ENCODE measurements around the gene VEGFB.
A peak's percentile ranks its signal among the peaks of the same experiment; 100 is the strongest.

The VEGFB gene

DNA sequence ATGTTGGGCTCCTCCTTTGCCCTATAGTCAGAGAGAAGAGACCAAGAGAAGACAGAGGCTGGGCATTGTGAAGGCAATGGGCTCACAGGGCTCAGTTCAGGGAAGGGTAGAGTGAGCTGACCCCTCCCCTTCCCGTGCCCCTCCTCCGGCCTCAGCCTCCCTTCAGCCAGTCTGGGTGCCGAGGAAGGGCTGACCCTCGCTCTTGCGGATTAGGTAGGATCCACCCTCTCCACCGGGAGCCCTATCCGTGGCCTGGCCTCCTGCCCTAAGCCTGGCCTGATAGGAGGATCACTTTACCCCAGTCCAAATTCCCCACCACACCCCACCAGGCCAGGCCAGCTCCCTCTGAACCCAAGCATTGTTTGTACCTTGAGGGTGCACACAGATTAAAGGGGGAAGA is 14.2 kb downstream of the VEGFB start:
- peaks cover 5% of the 10 kb centered on the region for H3K36me3 ChIP-seq (replicated peaks)
- in situ Hi-C loops (cut with HindIII; ENCODE audit: low pct_ligation_motif_present, low sequenced_read_pairs) = no loop called here
- H3K27ac ChIP-seq = no peak overlapping the region
- H3K27me3 ChIP-seq (replicated peaks) = no peaks in the 10 kb centered on the region
- no peak overlapping the region for H3K4me3 ChIP-seq (ENCODE audit: low read depth, low read length)
- TF ChIP-seq, protein P1, sequence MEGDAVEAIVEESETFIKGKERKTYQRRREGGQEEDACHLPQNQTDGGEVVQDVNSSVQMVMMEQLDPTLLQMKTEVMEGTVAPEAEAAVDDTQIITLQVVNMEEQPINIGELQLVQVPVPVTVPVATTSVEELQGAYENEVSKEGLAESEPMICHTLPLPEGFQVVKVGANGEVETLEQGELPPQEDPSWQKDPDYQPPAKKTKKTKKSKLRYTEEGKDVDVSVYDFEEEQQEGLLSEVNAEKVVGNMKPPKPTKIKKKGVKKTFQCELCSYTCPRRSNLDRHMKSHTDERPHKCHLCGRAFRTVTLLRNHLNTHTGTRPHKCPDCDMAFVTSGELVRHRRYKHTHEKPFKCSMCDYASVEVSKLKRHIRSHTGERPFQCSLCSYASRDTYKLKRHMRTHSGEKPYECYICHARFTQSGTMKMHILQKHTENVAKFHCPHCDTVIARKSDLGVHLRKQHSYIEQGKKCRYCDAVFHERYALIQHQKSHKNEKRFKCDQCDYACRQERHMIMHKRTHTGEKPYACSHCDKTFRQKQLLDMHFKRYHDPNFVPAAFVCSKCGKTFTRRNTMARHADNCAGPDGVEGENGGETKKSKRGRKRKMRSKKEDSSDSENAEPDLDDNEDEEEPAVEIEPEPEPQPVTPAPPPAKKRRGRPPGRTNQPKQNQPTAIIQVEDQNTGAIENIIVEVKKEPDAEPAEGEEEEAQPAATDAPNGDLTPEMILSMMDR (IDR thresholded peaks at IDR 0.05; ENCODE audit: low read depth, low read length, missing control alignments) = no peak
- DNase-seq = no peak

DNA sequence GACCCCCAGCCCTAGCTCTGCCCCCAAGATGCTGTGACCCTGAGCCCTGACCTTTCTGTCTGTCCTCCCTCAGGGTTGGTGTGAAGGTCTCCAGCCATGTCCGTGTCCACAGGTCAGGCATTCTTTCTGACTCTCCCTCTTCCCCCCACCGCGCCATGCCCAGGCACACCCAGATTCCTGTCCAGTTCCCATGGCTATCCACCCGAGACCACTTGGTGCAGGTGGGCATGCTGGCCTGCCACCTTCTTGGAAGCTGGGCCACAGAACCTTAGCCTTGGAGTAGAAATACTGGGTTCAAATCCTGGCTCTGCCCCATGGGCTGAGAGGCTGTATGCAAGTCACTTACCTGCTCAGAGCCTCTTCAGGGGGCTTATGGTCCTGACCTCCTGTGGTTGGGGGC is 14.7 kb downstream of the VEGFB start:
- H3K27me3 ChIP-seq (replicated peaks) = no peaks in the 10 kb centered on the region
- peaks cover 3% of the 10 kb centered on the region for H3K36me3 ChIP-seq (replicated peaks)
- no peak for DNase-seq
- H3K4me3 ChIP-seq (ENCODE audit: low read depth, low read length) = no peak overlapping the region
- TF ChIP-seq, protein P1 (IDR thresholded peaks at IDR 0.05; ENCODE audit: low read depth, low read length, missing control alignments) = no peak
- in situ Hi-C loops (cut with HindIII; ENCODE audit: low pct_ligation_motif_present, low sequenced_read_pairs) = no loop called here
- H3K27ac ChIP-seq = no peak overlapping the region

DNA sequence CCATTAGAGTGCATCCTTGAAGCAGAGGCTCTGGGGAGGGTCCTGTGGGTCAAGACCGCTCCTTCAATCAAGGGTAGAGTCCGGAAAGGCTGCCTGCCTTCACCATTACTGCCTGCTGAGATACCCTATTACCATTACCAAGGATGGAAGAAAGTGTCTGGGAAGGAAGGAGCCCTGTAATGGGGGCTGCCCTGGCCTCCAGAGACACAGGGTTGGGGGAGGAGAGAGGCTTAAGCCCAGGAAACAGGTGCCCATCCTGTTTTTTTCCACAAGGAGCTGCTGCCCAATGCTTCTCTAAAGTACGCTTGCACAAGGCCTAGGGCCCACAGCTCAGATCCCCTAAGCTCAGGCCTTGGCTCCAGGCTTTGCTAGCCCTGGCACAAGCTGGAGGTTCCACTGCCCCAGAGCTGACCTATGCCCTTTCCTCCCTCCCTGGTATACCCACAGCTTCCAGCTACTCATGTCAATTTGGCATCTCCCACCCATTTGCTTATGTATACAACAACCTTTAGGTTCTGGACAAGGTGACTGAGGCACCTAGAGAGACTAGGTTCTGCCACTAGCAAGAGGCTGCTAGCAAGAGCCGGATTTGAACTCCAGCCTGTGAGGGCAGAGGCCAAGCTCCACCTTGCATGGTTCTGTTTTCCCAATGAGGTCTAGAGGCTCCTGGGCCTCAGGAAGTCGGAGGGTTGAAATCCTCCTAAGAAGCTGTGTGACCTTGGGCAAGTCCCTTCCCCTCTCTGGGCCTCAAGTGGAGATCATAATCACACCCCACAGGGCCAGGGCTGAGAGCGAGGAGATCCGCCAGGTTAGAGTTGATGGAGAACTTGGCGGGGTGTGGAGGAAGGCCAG is 15.4 kb downstream of the VEGFB start:
- DNase-seq = no peak
- Histone ChIP-seq H3K27me3 (replicated peaks) (no peaks in the 10 kb centered on the region), H3K27ac (no peak overlapping the region), H3K4me3 (ENCODE audit: low read depth, low read length) (no peak overlapping the region), H3K36me3 (replicated peaks) (peaks cover 3% of the 10 kb centered on the region)
- TF ChIP-seq, protein P1 (IDR thresholded peaks at IDR 0.05; ENCODE audit: low read depth, low read length, missing control alignments) = no peak
- in situ Hi-C loops (cut with HindIII; ENCODE audit: low pct_ligation_motif_present, low sequenced_read_pairs) = no loop called here

DNA sequence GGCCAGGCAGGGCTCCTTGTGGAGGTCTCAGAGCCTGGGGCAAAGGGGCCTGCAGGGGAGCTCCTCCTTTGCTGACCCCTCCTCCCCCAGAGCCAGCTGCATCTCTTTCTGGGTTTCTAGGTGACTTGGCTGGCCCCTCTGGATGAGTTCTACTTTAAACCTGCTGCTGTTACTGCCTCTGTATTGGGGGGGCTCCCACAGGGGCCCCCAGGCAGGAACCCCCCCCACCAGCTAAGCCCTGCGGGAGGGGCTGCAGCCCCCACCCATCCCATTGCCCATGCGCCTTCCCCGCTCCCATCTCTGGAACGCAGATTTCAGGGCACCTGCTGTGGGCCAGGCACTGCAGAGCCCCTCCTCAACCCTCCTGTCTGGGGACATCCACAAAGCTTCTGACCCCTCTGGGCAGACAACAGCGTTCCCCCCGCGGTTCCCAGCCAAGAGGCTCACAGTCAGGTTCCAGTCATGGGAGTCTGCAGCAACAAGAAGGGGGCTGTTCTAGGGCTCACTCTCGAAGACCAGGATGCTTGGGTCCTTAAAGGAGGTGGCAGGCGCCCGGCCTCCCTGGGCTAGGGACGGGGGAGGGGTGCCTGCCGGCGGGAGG is 16.1 kb downstream of the VEGFB start:
- H3K36me3 ChIP-seq (replicated peaks) = peaks cover 10% of the 10 kb centered on the region
- no peaks in the 10 kb centered on the region for H3K27me3 ChIP-seq (replicated peaks)
- in situ Hi-C loops (cut with HindIII; ENCODE audit: low pct_ligation_motif_present, low sequenced_read_pairs) = no loop called here
- DNase-seq = no peak
- peak overlapping the region; percentile 61 for H3K4me3 ChIP-seq (ENCODE audit: low read depth, low read length)
- TF ChIP-seq, protein P1 (IDR thresholded peaks at IDR 0.05; ENCODE audit: low read depth, low read length, missing control alignments) = no peak
- H3K27ac ChIP-seq = no peak overlapping the region

DNA sequence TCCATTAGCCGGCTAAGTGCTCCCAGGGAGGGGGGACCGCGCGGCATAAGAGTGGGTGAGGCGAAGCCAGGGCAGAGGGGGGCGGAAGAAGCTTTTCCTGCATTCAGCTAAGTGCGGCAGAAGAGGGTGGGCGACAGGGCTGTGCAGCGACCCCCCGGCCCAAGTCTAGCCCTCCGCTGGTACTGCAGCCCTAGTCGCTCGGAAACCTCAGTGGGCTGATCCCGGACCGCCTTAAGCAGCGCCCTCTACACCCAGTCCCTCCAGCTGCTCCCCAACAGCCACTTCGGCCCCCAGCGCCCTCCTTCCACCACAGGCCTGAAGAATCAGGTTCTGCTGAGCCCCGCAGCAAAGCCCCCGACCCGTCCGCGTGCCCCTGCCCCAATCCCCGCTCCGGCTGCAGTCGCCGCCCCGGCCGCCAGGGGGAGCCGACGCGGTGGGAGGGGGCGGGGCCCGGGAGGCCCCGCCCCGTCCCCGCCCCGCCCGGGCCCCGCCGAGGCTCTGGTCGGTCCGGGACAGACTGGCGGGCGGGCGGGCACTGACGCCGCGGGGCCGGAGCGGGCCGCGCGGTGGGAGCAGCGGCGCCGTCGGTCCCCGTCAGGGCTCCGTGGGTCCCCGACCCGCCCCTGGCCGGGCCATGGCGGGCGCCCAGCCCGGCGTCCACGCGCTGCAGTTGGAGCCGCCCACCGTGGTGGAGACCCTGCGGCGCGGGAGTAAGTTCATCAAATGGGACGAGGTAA is 16.8 kb downstream of the VEGFB start, which contains the start of gene PLCB3:
Gene PLCB3, plus strand, starts transcription at position 515 of the 737 bp plus-strand sequence. Its CDS starts 120 bp downstream, at position 635.
- TF ChIP-seq, protein P1 (IDR thresholded peaks at IDR 0.05; ENCODE audit: low read depth, low read length, missing control alignments) = peak; percentile 54
- Histone ChIP-seq H3K4me3 (ENCODE audit: low read depth, low read length) (peak within 1 kb of the TSS; percentile 77), H3K27ac (peak within 1 kb of the TSS; percentile 29), H3K36me3 (replicated peaks) (peaks cover 17% of the 10 kb centered on the region), H3K27me3 (replicated peaks) (no peaks in the 10 kb centered on the region)
- in situ Hi-C loops (cut with HindIII; ENCODE audit: low pct_ligation_motif_present, low sequenced_read_pairs) = no loop called here
- DNase-seq = no peak

All from brain microvascular endothelial cell (primary cell).